GM18511 (cell line): ENCODE measurements around the gene PDZD8.

Experiments used
- ATAC-seq: cut with Tn5 transposase; IDR thresholded peaks from one replicate; pipeline ENCODE4 v1.9.1; 2021; ENCODE audit warnings: mild to moderate bottlenecking, moderate library complexity; ENCODE audit not compliant: unreplicated experiment

The PDZD8 gene, protein sequence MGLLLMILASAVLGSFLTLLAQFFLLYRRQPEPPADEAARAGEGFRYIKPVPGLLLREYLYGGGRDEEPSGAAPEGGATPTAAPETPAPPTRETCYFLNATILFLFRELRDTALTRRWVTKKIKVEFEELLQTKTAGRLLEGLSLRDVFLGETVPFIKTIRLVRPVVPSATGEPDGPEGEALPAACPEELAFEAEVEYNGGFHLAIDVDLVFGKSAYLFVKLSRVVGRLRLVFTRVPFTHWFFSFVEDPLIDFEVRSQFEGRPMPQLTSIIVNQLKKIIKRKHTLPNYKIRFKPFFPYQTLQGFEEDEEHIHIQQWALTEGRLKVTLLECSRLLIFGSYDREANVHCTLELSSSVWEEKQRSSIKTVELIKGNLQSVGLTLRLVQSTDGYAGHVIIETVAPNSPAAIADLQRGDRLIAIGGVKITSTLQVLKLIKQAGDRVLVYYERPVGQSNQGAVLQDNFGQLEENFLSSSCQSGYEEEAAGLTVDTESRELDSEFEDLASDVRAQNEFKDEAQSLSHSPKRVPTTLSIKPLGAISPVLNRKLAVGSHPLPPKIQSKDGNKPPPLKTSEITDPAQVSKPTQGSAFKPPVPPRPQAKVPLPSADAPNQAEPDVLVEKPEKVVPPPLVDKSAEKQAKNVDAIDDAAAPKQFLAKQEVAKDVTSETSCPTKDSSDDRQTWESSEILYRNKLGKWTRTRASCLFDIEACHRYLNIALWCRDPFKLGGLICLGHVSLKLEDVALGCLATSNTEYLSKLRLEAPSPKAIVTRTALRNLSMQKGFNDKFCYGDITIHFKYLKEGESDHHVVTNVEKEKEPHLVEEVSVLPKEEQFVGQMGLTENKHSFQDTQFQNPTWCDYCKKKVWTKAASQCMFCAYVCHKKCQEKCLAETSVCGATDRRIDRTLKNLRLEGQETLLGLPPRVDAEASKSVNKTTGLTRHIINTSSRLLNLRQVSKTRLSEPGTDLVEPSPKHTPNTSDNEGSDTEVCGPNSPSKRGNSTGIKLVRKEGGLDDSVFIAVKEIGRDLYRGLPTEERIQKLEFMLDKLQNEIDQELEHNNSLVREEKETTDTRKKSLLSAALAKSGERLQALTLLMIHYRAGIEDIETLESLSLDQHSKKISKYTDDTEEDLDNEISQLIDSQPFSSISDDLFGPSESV

DNA sequence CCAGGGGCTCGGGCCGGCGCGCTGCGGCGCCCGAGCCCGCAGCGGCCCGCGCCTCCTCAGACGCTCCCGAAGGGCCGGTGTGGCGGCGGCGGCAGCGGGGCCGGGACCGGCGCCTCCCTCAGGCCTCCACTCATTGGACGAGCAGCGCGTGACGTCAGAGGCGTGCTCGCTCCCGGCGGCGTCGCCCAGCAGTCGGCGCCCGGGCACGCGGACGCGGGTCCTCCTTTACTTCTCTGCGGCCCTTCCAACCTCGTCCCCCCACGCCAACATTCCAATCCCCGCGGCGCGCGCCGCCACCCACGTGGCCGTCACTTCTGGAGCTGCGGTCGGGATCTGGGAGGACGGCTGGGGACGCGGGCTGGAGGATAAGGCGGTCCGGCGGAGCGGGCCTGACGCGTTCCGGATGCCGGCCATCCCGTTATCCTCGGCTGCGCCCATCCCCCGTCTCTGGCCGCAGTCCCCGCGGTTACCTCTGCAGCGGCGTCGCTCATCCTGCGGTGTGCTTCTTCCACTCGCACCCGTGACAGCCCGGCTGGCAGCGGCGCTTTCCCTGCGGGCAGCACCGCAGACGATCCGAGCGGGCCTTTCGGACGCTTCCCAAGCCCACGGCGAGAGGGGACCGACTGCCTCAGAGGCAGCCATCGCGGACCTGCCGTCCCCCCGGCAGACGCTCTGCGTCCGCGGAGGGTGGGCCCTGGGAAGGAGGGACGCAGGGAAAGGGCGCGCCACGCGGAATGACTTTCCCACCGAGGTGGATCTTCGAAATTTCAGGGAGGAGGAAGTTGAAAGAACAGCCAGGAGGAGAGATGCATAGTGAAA, at the start of gene PDZD8:
TSS of gene PDZD8 (minus strand) at position 81 of the 819 bp plus-strand sequence. CDS start 213 bp downstream, outside the sequence.
- peak; percentile 88 for ATAC-seq

DNA sequence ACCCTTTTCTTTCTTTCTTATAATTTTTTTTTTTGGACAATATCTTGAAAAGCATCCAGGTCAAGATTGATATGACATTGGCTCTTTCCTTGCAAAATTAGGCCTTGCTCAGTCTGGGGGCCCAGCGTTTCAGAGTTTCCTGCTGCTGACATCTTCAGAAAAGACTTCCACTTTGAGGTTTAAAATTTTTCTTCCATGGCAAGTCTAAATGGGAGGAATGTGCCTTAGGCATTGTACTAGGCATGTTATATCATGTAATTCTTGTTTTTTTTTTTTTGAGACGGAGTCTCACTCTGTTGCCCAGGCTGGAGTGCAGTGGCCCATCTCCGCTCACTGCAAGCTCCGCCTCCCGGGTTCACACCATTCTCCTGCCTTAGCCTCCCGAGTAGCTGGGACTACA, 48.9 kb upstream of the PDZD8 start:
- no peak for ATAC-seq

DNA sequence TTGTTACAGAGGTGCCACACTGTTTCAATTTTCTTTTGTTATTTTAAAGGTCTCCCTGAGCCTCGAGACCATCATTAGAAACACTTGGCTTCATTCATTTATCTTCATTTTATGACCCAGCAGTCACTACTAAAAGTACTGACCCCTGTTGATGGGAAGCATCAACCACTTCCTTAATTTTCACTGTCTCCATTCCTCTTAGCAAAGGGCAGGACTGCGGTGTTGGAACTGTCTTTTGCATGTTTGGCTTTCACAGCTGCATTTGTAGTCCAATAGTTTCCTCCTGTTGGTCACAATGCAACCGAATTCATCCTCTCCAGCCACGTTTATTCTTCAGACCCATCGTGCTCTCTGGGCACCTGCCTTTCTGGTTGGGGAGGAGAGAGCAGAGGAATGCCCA, 46.7 kb upstream of the PDZD8 start:
- no peak for ATAC-seq

DNA sequence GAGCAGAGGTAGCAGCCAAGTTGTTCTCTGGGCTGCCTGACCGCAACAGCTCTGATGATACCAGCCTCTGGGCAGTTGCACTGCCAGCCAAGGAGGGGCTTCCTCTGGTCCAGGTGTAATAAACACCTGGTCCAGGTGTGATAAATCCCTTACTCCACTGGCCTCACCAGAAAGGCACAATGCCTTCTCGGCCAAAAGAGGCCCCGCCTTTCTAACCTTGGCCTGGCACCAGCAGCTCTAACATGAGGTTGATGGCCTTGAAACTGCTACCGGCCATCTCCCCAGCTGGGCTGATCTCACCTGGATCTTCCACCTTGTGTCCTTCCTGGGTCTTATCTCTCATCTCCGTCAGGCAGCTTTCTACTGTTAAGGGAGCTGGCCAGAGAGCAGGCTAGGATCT, 45.5 kb upstream of the PDZD8 start:
- ATAC-seq = no peak

GRCh38 chr10:117419921-117420320, 44.7 kb upstream of the PDZD8 start:
- no peak for ATAC-seq

DNA sequence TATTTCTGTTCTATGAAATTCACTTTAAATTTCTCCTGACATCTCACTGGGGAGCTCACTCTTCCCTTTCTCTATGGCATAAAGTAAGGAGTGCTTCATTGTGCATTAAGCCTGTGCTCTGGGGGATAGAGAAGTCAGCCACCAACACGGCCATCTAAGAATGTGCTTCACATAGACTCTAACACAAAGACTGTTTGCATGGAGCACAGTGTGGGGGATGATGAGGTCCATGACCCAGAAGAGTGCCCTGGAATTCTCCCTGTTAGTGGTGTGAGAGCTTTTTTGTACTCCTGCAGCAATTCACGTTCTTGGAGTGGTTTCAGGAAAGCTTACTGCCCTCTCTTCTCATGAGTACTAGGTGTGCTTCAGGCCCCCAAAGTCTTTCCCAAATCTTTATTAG, 43.9 kb upstream of the PDZD8 start:
- ATAC-seq = no peak

DNA sequence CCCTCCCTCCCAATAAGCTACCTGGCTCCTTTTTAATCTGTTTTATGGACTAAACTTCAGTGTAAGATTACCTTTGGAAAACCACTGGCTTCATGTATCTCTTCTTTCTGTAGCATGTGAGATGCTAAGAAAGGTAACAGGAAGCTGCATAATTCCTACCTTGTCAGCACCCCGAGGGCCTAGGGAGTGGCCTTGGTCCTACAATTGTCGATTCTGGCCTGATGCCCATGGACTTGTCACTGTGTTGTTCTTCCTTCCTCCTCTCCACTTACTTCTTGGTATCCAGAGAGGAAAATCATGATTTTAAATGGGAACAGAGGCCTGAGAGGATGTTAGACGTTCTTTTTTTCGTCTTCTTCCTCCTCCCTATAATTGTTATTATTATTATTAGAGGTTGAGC, 42.9 kb upstream of the PDZD8 start:
- no peak for ATAC-seq

DNA sequence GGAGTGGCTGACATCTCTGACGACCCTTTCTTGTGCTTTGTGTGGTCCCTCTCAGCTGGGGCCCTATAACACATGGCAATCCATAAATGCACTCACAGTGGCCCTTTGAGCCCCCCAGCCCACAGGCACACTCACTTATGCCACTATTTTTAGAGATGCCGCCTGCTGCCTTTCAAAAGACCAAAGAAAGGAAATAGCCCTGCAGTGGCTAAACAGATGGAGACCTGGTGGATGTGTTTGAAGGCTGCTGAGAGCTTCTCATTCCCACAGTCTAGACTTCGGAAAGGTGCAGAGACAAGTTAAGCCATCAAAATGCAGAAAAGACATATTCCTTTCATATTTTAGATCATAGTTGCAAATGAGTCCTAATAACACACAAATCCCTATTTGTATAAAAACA, 42.0 kb upstream of the PDZD8 start:
- ATAC-seq = no peak

- ATAC-seq = no peak
These were observed 38.8 kb upstream of the PDZD8 start for GRCh38 chr10:117413928-117414618.

DNA sequence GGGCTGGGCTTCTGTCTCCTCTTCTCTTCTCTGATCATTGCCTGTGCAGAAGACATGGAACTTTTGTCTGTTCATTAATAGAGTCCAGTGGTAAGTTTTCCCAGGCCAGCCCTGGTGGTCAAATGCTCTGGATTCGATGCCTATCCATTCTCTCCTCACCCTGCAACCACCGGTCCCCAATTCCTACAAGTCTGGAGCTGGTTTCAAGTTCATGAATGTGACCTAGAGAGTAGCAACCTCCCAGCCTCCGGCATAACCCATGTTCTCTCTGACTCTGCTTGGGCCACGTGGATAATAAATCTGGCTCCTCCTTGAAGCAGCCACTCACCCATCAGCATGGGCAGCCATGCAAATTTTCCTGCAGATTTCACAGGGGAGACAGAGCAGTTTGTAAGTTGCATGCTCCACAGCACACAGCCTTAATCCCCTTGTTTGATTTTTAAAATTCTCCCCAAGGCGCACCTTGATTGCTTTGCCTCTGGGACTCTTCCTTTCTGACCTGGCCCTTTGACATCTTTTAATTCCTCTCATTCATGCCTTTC, 37.3 kb upstream of the PDZD8 start:
- no peak for ATAC-seq

DNA sequence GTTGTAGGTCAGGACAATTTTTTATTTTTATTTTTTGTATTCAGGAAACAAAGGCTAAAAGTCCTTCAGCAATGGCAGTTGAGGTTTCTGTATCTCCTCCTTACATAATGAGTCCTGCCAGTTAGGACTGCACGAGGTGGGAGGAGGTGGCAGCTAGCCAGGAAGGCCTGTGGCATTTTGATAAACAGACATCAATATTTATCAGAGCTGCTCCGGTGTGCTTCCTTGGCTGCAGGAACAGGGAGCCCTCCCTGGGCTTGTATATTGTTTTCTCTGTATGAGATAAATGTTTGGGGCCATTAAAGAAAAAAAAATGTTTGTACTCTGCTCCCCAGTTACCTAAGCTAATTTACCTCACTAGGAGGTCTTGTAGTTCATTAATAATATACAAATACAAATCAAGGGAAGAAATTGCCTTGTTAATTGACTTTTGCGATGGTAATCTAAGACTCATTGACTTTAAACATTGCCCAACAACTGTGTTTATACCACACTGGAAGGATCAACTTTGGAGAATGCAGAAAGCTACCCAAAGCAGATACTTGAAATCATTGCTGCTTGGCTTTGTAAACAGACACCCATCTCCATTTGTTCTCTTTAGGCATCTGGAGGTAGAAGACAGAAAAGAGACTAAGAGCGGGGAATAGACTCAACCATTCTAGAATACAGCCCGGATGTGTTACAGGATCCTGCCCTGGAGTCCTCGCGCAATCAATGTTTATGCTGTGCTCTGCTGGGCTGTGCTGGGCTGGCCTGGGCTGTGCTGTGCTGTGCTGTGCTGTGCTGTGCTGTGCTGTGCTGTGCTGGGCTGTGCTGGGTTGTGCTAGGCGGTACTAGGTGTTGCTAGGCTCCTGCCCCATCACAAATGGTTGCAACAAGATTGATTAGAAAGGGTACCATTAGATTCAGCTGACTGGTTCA, 36.5 kb upstream of the PDZD8 start:
- no peak for ATAC-seq

DNA sequence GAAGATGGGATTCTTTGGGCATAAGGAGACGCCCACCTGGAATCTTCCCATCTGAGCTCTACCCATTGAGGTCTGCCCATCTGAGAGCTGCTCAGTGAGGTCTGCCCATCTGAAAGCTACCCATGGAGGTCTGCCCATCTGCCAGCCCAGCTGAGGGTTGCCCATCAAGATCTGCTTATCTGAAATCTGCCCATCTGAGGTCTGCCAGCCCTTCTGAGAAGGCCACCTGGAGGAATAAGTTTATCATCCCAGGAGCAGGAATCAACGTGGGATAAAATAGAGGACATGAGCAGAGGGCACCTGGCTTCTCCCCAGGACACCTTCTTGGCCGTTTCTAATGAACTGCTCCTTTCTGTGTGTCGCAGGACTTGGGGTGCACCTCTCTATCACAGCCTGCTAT, 35.3 kb upstream of the PDZD8 start:
- ATAC-seq = no peak

DNA sequence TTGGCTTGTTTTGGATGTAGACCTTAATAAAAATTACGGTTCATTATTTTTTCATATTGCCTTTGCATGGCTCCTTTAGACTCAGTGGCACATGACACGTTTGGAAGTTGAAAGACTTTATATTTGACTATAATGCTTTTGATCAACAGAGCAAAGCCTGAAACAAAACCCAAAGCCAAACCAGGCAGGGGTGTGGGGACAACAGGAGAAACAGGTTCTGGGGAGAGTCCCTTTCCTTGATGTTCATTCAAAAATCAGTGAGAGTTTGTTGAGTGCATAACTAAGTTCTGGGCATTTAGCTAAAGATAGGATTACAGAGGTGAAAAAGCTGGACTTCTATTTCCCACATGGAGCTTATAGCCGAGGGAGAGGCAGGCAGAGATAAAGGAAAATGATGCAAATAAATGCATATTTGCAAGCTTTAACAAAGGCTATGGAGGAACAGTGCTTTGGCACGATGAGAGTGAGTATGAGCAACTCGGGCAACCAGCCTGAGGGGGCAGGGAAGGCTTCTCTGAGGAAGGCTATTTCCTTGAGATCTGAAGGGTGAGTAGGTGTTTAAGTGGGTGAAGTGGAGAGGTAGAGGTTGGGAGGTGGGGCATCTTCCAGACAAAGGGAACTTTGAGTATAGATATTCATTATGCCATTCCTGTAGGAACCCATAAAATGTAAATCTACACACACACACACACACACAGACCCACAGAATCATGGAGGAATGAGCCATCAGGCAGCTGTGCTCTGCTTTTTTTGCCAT, 34.5 kb upstream of the PDZD8 start:
- ATAC-seq = no peak

DNA sequence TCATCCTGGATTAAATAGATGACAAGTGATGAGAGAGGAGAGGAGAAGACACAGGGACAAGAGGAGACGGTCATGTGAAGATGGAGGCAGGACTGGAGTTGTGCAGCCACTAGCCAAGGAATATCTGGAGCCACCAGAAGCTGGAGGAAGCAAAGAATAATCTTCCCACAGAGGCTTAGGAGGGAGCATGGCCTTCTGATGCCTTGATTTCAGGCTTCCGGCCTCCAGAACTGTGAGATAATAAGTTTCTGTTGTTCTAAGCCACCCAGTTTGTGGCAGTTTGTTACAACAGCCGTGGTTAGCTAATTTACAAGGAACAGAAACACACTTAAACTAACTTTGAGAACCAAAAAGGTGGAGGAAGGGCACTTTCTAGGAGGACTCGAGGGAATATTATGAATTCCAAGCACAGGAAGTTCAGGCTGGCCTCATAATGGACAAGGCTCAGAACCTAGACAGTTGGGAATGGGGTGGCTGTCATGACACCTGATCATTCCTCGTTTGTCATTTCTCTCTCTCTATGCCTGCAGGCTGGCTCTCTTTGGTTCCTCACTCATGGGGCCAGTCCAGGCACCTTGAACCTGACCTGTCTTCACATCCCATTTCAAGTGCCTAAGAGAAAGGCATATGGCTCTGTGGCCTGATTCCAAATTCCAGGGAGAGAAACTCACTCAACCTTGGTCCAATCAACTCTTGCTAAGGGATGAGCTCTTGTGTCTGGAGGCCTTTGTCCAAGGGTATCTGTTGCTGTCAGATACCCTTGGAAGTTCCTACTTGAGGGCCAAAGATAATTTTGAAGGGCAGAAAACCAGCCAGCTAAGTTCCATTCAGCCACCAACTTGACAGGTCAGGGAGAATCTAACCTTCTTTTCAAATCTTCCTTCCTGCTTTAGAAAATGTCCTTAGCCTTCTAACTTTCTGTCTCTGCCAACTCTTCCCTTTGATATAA, 33.5 kb upstream of the PDZD8 start:
- ATAC-seq = no peak

DNA sequence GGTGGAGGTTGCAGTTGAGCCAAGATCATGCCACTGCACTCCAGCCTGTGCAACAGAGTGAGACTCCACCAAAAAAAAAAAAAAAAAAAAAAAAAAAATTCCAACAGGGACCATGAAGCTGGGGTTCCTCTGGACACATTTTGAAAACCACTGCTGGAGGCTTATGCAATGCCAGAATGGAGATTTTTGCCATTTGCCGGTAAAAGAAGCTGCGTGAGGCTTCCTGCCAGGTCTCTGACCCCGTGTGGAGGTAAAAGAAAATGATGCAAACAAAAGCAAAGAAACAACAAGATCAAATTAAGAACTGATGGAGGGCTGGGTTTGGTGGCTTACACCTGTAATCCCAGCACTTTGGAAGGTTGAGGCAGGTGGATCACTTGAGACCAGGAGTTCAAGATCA, 30.5 kb upstream of the PDZD8 start:
- ATAC-seq = no peak

GRCh38 chr10:117400329-117400728, 25.1 kb upstream of the PDZD8 start:
- ATAC-seq = no peak
